ENCODE data around the gene KCTD3.

Gene KCTD3

DNA sequence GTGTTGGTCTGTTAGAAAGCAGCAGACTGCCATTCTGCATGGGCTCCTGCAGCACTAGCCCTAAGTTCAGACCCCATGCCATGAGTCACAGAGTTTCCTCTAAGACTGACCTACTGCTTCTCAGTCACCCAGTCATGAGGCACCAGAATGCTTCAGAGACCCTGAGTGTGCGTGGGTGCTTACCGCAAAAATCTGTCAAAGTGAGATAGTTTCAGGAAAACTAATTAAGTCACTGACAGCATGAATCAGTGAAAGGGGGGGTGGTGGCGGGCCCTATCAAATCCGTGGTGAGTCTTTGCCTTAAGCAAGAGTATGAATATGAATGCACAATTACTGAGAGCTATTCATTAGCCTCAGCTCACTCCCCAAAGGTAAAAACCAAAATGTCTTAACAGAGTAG, 98.1 kb downstream of the KCTD3 start:
- DNase-seq: no peak

DNA sequence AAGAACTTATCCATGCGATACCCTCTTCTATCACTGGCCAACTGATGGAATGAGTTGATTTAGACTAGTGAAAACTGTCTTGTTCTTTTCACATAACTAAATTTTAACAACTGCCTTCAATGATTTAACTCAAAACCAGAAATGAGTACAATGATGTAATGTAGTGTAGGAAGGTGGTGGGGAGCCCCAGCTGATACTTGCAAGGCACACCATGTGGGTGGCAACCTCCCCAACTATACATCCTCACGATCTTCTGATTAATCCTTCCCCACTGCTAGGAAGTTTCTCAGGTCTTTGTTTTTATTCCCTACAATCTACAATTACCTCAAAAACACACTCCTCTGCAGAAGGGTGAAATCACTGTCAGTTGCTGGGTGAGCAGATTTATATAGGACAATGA, 100.7 kb downstream of the KCTD3 start:
- DNase-seq: no peak

DNA sequence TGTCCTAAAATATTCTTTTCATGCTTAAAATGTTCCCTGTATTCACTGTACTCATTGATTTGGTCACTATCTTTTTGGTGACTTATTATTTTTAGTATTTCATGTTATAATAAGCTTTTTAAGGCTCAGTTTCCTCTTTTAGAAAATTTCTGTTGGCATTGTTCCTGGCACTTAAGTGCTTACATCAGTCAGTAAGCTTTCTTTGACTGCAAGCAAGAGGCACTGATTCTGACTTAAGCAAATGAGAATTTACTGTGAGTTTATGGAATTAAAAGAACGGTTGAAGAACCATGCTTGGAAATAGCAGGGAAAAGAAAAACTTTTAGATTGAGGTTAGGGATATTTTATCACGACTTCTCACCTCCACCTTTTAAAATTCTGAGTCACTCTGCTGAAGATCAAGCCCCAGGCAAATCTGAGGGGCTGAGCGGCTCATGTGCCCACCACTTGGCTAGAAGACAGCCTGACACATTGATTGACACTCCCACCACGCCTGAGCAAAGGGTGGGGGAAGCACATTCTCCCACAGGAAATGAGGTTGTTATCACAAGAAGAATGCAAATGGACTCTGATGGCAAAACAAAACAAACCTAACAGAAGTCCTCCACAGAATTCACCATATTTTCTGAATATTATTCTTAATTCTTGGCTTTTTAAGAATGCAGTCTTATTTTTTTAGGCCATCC, 102.8 kb downstream of the KCTD3 start:
- no peak for DNase-seq
